Large intestine (tissue), 3 donors: ENCODE measurements around the gene GATA1. TPM values are rescaled to one million over a fixed set of nuclear protein-coding genes. Genes with fewer than 3 reads are reported as not detected.

ENCODE experiments used
- DNase-seq, 2 donors: peaks; one replicate each; pipeline versions ENCODE4 v3.0.0 to v3.0.0-alpha.2; 2013
- H3K27ac ChIP-seq: one replicate; pipeline ENCODE4 v1.5.1; 2013; ENCODE audit warnings: low read length
- H3K27me3 ChIP-seq: 2 replicates; pipeline ENCODE4 v1.6.1; 2013; ENCODE audit warnings: low read length; ENCODE audit not compliant: control insufficient read depth, insufficient read depth
- H3K36me3 ChIP-seq: 2 replicates; pipeline ENCODE4 v1.6.1; 2013; ENCODE audit warnings: low read length; ENCODE audit not compliant: control insufficient read depth, insufficient read depth
- H3K4me1 ChIP-seq: one replicate; pipeline ENCODE4 v1.6.1; 2013; ENCODE audit warnings: low read length; ENCODE audit not compliant: control insufficient read depth, insufficient read depth
- H3K4me3 ChIP-seq: one replicate; pipeline ENCODE4 v1.5.1; 2013; ENCODE audit warnings: low read length
- H3K9me3 ChIP-seq: one replicate; pipeline ENCODE4 v1.6.1; 2013; ENCODE audit warnings: mild to moderate bottlenecking, low read depth, low read length, moderate library complexity; ENCODE audit not compliant: control insufficient read depth
- WGBS: methylation state at CpG from one replicate; pipeline ENCODE4 v1.1.5; 2013; ENCODE audit warnings: low lambda C conversion rate; ENCODE audit not compliant: insufficient coverage; 5-methylcytosine and 5-hydroxymethylcytosine counted together
- polyA plus RNA-seq: library from polyadenylated mRNA; unstranded; fragments of 120-200 nt; gene quantifications from one replicate; pipeline ENCODE4 v1.2.1, GENCODE V29; 2013

Gene GATA1
- polyA plus RNA-seq, 1 donor, result 0.76 TPM

GRCh38 chrX:48753708-48754228 lies 32.6 kb upstream of the GATA1 start:
- no peak overlapping the region for H3K27ac ChIP-seq
- no peaks in the 10 kb centered on the region for H3K36me3 ChIP-seq
- H3K4me1 ChIP-seq, result no peaks in the 10 kb centered on the region
- no peak overlapping the region for H3K4me3 ChIP-seq
- WGBS, result no CpG with 5 or more reads among the region's 8 CpGs
- H3K27me3 ChIP-seq, result no peaks in the 10 kb centered on the region
- no peaks in the 10 kb centered on the region for H3K9me3 ChIP-seq
- DNase-seq, result no peak

DNA sequence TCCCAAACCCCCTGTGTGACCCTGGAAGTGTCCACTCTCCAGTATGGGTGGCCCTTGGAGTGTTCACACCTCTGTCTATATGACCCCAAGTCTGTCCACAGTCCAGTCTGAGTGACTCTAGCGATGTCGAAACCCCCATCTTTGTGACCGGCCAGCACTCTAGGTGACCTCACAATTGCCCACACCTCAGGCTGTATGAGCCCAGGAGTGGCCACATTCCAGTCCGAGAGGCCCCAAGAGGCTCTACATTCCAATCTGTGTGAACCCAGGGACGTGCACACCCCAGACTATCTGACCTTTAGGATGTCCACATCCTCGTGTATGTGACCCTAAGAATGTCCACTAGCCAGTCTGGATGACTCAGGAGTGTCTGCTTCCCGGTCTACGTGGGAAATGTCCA lies 32.2 kb upstream of the GATA1 start:
- Histone ChIP-seq H3K4me3 (no peak overlapping the region), H3K27ac (no peak overlapping the region), H3K27me3 (no peaks in the 10 kb centered on the region), H3K9me3 (no peaks in the 10 kb centered on the region), H3K4me1 (no peaks in the 10 kb centered on the region), H3K36me3 (no peaks in the 10 kb centered on the region)
- DNase-seq, result no peak
- WGBS, result no CpG with 5 or more reads among the region's 8 CpGs

GRCh38 chrX:48761674-48762471 lies 24.5 kb upstream of the GATA1 start, which contains the start of gene GLOD5:
Gene GLOD5, plus strand, starts transcription at chrX:48761747. Its CDS starts 44 bp downstream, at chrX:48761791.
- no peaks in the 10 kb centered on the region for H3K27me3 ChIP-seq
- peak within 1 kb of the TSS; percentile 57 for H3K27ac ChIP-seq
- no peaks in the 10 kb centered on the region for H3K9me3 ChIP-seq
- WGBS, result no CpG with 5 or more reads among the region's 12 CpGs
- peak within 1 kb of the TSS; percentile 3 for H3K4me3 ChIP-seq
- H3K36me3 ChIP-seq, result no peaks in the 10 kb centered on the region
- DNase-seq, result peak; percentile 64 to 84
- peaks cover 4% of the 10 kb centered on the region for H3K4me1 ChIP-seq

DNA sequence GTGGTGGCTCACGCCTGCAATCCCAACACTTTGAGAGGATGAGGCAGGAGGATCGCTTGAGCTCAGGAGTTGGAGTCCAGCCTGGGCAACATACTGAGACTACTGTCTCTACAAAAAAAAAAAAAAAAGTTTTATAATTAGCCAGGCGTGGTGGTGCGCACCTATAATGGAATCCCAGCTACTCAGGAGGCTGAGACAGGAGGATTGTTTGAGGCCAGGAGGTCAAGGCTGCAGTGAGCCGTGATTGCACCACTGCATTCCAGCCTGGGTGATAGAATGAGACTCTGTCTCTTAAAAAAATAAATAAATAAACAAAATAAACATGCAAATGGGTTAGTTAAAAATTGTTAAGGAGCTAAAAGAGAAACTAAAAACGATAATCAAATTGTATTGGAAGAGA lies 17.2 kb upstream of the GATA1 start:
- Histone ChIP-seq H3K4me1 (no peaks in the 10 kb centered on the region), H3K36me3 (no peaks in the 10 kb centered on the region)
- no CpG with 5 or more reads among the region's 6 CpGs for WGBS

GRCh38 chrX:48770296-48770695 lies 16.1 kb upstream of the GATA1 start:
- no peak for DNase-seq
- Histone ChIP-seq H3K27me3 (no peaks in the 10 kb centered on the region), H3K9me3 (no peaks in the 10 kb centered on the region), H3K36me3 (no peaks in the 10 kb centered on the region), H3K4me3 (no peak overlapping the region), H3K27ac (no peak overlapping the region), H3K4me1 (no peaks in the 10 kb centered on the region)
- WGBS, result no CpG with 5 or more reads among the region's 6 CpGs

More for the DNA sequence above, 17.2 kb upstream of the GATA1 start:
- no peaks in the 10 kb centered on the region for H3K9me3 ChIP-seq
- no peak overlapping the region for H3K27ac ChIP-seq
- no peaks in the 10 kb centered on the region for H3K27me3 ChIP-seq
- no peak overlapping the region for H3K4me3 ChIP-seq
- DNase-seq, result no peak

- DNase-seq, result no peak
- Histone ChIP-seq H3K36me3 (no peaks in the 10 kb centered on the region), H3K27me3 (no peaks in the 10 kb centered on the region), H3K4me1 (no peaks in the 10 kb centered on the region), H3K27ac (no peak overlapping the region), H3K9me3 (no peaks in the 10 kb centered on the region), H3K4me3 (no peak overlapping the region)
- no CpG with 5 or more reads among the region's 6 CpGs for WGBS
These were observed 13.8 kb upstream of the GATA1 start for GRCh38 chrX:48772602-48773001.

DNA sequence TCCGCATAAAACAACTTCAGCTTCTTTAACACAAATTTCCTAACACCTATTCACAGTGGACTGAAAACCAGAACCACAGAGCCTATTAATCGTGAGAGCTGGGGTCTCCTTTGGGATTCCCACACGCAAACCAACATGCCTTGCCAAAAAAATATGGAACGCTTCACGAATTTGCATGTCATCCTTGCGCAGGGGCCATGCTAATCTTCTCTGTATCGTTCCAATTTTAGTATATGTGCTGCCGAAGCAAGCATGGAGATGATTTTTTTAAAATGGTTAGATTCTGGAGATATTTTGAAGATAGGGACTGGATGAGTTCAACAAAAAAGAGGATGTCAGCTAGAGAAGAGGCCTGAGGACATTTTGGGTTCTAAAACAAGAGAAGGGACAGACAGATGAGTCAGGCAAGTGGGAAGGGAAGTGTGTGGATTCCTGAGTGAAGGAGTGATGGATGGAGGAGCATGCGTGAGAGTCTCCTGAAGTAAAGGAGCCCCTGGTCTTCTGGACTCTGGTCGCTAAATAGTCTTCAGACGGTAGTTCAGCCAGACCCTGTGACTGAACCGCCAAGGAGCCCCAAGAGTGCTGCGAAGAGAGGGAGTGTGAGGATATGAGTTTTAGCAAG lies 9.5 kb upstream of the GATA1 start:
- H3K4me1 ChIP-seq, result no peaks in the 10 kb centered on the region
- no peaks in the 10 kb centered on the region for H3K27me3 ChIP-seq
- H3K27ac ChIP-seq, result no peak overlapping the region
- no peak overlapping the region for H3K4me3 ChIP-seq
- no peaks in the 10 kb centered on the region for H3K36me3 ChIP-seq
- DNase-seq, result no peak
- H3K9me3 ChIP-seq, result no peaks in the 10 kb centered on the region
- no CpG with 5 or more reads among the region's 13 CpGs for WGBS

- no peak for DNase-seq
- no peak overlapping the region for H3K4me3 ChIP-seq
- no peaks in the 10 kb centered on the region for H3K36me3 ChIP-seq
- no peaks in the 10 kb centered on the region for H3K9me3 ChIP-seq
- no peak overlapping the region for H3K27ac ChIP-seq
- H3K27me3 ChIP-seq, result no peaks in the 10 kb centered on the region
- WGBS, result no CpG with 5 or more reads among the region's 7 CpGs
- no peaks in the 10 kb centered on the region for H3K4me1 ChIP-seq
These were observed 7.0 kb upstream of the GATA1 start for GRCh38 chrX:48779399-48779798.

GRCh38 chrX:48781705-48782104 lies 4.7 kb upstream of the GATA1 start:
- WGBS, result no CpG with 5 or more reads among the region's 6 CpGs
- DNase-seq, result no peak
- H3K27me3 ChIP-seq, result no peaks in the 10 kb centered on the region
- no peaks in the 10 kb centered on the region for H3K4me1 ChIP-seq
- no peak overlapping the region for H3K4me3 ChIP-seq
- H3K27ac ChIP-seq, result no peak overlapping the region
- H3K9me3 ChIP-seq, result no peaks in the 10 kb centered on the region
- H3K36me3 ChIP-seq, result no peaks in the 10 kb centered on the region

GRCh38 chrX:48782216-48782615 lies 4.2 kb upstream of the GATA1 start:
- DNase-seq, result no peak
- Histone ChIP-seq H3K4me1 (no peaks in the 10 kb centered on the region), H3K9me3 (no peaks in the 10 kb centered on the region), H3K27me3 (no peaks in the 10 kb centered on the region), H3K27ac (no peak overlapping the region), H3K36me3 (no peaks in the 10 kb centered on the region), H3K4me3 (no peak overlapping the region)
- no CpG with 5 or more reads among the region's 2 CpGs for WGBS
